ENCODE data around the gene CCL23.

- TF ChIP-seq POLR2A (IDR thresholded peaks at IDR 0.05; ENCODE audit: low read depth, low read length) (no peak), CTCF (IDR thresholded peaks at IDR 0.05; ENCODE audit: extremely low read depth in 1 of 2, insufficient read depth in 1 of 2, low read depth in 1 of 2, low read length in 2 of 2) (no peak), POLR2AphosphoS5 (IDR thresholded peaks at IDR 0.05; ENCODE audit: insufficient read depth, low read depth, low read length) (no peak), EZH2 (IDR thresholded peaks at IDR 0.05; ENCODE audit: borderline replicate concordance, low read depth, low read length, severe bottlenecking) (no peak)
These were observed 30.3 kb upstream of the CCL23 start for GRCh38 chr17:36048066-36048465.

Measured in endothelial cell of umbilical vein (primary cell).